Activated CD8-positive, alpha-beta memory T cell treated with anti-CD3 and anti-CD28 coated beads, Interleukin-2, amount 10 ng/mL, durations not matched to agents 7 days and 5 days (primary cell): ENCODE measurements around the gene ANP32A. TPM values are rescaled to one million over a fixed set of nuclear protein-coding genes. Genes with fewer than 3 reads are reported as not detected.
A peak's percentile ranks its signal among the peaks of the same experiment; 100 is the strongest.

ENCODE experiments used
- ATAC-seq: fragments of 150-1000 bp; cut with Tn5 transposase; one replicate; pipeline ENCODE4 v1.10.0; 2021; ENCODE audit warnings: moderate library complexity
- CTCF ChIA-PET: fragments of 350-600 bp; sonication (Branson Sonifier 250); formaldehyde crosslinking; loops from one replicate; lab custom pipeline; 2021; ENCODE audit warnings: antibody characterized with exemption; lab: Charles Lee
- DNase-seq: peaks from one replicate; pipeline ENCODE4 v3.0.0-alpha.2; 2020
- H3K27ac Mint-ChIP-seq: one replicate; pipeline ENCODE4 v1.8.0; 2021; ENCODE audit warnings: mild to moderate bottlenecking, mixed read lengths
- H3K27me3 Mint-ChIP-seq: one replicate; pipeline ENCODE4 v1.8.0; 2021; ENCODE audit warnings: mixed read lengths
- H3K36me3 Mint-ChIP-seq: one replicate; pipeline ENCODE4 v1.8.0; 2021; ENCODE audit warnings: mild to moderate bottlenecking, mixed read lengths
- H3K4me1 Mint-ChIP-seq: one replicate; pipeline ENCODE4 v1.8.0; 2021; ENCODE audit warnings: mixed read lengths
- H3K4me3 Mint-ChIP-seq: one replicate; pipeline ENCODE4 v1.8.0; 2021; ENCODE audit warnings: mild to moderate bottlenecking, moderate library complexity, mixed read lengths
- H3K9me3 Mint-ChIP-seq: one replicate; pipeline ENCODE4 v1.8.0; 2022; ENCODE audit warnings: low read depth, mixed read lengths
- total RNA-seq, 2 experiments: library from RNA; stranded (reverse); gene quantifications; one replicate each; pipeline ENCODE4 v1.2.3, GENCODE V29; 2021

Gene ANP32A
- total RNA-seq, 2 experiments from 2014 or later = 196 to 320 TPM

DNA sequence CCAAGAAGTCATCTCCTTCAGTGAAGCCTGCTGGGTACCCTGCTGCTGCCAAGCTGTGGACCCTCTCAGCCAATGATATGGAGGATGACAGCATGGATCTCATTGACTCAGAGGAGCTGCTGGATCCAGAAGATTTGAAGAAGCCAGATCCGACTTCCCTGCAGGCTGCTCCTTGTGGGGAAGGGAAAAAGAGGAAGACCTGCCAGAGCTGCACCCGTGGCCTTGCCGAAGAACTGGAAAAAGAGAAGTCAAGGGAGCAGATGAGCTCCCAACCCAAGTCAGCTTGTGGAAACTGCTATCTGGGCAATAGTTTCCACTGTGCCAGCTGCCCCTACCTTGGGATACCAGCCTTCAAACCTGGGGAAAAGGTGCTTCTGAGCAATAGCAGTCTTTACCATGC, 13.7 kb upstream of the ANP32A start:
- DNase-seq (no peak), ATAC-seq (no peak)
- Mint-ChIP-seq H3K4me3 (no peak overlapping the region), H3K9me3 (peaks cover 8% of the 10 kb centered on the region), H3K36me3 (peaks cover 8% of the 10 kb centered on the region), H3K27me3 (peaks cover 42% of the 10 kb centered on the region), H3K27ac (no peak overlapping the region), H3K4me1 (peaks cover 12% of the 10 kb centered on the region)
- CTCF ChIA-PET = interaction anchor here (0.8 to 2.1 kb wide), 3 partner anchors 10 to 51 kb away, joined by 3 to 7 read pairs (median 6); no protein-coding TSS in a partner anchor

DNA sequence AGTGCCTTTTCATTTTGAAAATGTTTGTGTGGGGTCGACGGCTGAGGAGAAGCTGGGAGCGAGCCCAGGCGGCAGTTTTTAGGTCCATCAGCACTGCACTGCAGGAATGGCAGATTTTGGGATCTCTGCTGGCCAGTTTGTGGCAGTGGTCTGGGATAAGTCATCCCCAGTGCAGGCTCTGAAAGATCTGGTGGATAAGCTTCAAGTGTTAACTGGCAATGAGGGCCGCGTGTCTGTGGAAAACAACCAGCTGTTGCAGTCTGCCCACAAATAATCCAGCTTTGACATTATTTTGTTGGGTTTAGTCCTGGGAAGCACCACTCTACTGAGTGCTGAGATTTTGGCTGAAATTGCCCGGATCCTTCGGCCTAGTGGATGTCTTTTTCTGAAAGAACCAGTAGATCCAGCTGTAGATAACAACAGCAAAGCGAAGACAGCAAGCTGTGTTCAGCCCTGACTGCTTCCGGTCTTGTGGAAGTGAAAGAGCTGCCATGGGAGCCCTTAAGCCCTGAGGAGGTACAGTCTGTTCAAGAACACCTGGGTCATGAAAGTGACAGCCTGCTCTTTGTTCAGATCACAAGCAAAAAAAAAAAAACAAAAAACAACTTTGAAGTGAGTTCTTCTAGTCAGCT, 13.1 kb upstream of the ANP32A start:
- Mint-ChIP-seq H3K4me1 (peaks cover 15% of the 10 kb centered on the region), H3K9me3 (peaks cover 8% of the 10 kb centered on the region), H3K27me3 (peaks cover 38% of the 10 kb centered on the region), H3K27ac (no peak overlapping the region), H3K4me3 (no peak overlapping the region), H3K36me3 (peaks cover 8% of the 10 kb centered on the region)
- CTCF ChIA-PET = interaction anchor here (0.8 to 2.1 kb wide), 4 partner anchors 9 to 50 kb away, joined by 3 to 7 read pairs (median 5); no protein-coding TSS in a partner anchor
- DNase-seq (no peak), ATAC-seq (peak; percentile 60)

DNA sequence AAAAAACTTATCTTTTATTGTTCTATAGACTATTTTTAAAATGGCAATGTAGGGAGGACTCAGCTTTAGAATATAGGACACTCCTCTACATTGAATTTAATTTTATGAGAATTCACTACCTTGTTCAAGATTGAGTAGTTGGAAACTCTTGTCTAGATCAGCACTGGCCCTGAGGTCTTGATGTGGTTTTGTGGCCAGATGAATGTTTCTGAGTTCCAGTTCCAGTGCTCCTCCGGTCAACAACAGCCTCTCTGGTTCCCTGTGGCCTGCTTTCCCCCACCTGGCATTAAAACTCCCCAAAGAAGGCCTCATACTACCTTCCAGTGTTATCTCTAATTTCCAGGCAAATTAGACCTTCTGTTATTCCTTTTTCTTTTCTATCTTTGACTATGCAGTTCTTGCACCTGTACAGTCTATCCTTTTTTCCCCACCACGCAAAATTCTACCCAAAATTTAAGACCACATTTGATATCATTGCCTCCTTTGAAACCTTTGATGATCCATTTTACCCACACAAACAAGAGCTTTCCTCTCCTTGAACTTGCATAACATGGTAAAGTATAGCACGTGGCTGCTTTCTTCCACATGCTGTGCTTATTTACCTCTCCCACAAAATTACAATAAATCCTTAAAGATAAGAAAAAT, 9.6 kb upstream of the ANP32A start:
- no peaks in the 10 kb centered on the region for H3K36me3 Mint-ChIP-seq
- DNase-seq = no peak
- peaks cover 20% of the 10 kb centered on the region for H3K27me3 Mint-ChIP-seq
- peaks cover 15% of the 10 kb centered on the region for H3K4me1 Mint-ChIP-seq
- CTCF ChIA-PET = interaction anchor here (0.8 to 2.1 kb wide), 7 partner anchors 35 to 270 kb away, joined by 4 to 13 read pairs (median 7); no protein-coding TSS in a partner anchor
- H3K27ac Mint-ChIP-seq = no peak overlapping the region
- no peaks in the 10 kb centered on the region for H3K9me3 Mint-ChIP-seq
- H3K4me3 Mint-ChIP-seq = no peak overlapping the region
- ATAC-seq = no peak

DNA sequence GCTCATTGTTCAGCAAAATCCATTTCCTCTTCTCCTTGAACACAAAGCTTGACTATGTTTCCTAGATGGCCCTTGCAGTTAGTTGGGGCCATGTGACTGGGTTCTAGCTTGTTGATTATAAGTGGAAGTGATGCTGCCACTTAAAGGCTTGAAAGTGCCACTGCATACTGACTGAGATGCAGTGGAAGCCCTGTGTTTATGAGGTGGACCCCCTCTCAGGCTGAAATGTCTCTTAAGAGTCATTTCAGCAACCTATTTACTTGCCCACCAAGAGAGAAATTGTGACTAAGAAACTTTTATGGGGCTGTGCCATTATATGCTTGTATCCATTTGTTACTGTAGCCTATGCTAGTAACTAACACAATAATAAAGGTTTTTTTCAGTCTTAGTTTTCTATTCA, 8.4 kb upstream of the ANP32A start:
- no peaks in the 10 kb centered on the region for H3K36me3 Mint-ChIP-seq
- DNase-seq (peak; percentile 54), ATAC-seq (peak; percentile 79)
- no peak overlapping the region for H3K4me3 Mint-ChIP-seq
- no peaks in the 10 kb centered on the region for H3K9me3 Mint-ChIP-seq
- H3K27me3 Mint-ChIP-seq = peaks cover 16% of the 10 kb centered on the region
- CTCF ChIA-PET = interaction anchor here (0.6 to 2.1 kb wide), 21 partner anchors 8 to 275 kb away, joined by 3 to 27 read pairs (median 4); partner anchors contain the start of gene ANP32A
- H3K4me1 Mint-ChIP-seq = peaks cover 15% of the 10 kb centered on the region
- H3K27ac Mint-ChIP-seq = no peak overlapping the region

DNA sequence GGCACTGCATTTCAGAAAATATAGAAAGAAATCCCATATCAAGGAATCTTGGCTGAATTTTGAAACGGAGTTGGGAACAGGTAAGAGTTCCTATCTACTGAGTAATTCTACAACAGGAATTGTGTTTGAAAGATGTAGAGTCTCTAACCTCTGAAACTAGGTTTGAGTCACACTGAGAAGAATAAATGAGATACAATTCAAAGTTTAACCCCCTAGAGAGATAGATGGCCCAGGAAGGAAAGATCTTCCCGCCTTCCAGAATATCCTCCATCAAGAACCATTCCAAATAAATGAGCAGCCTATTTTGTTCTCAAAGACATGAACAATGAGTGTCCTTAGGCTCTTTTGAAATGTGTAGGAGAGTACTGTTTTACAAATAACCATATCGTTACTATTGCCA, 2.9 kb upstream of the ANP32A start:
- CTCF ChIA-PET = no interaction called here
- Mint-ChIP-seq H3K27ac (no peak overlapping the region), H3K36me3 (peaks cover 3% of the 10 kb centered on the region), H3K4me1 (peaks cover 17% of the 10 kb centered on the region), H3K9me3 (no peaks in the 10 kb centered on the region), H3K4me3 (no peak overlapping the region), H3K27me3 (peaks cover 3% of the 10 kb centered on the region)
- DNase-seq (no peak), ATAC-seq (no peak)

DNA sequence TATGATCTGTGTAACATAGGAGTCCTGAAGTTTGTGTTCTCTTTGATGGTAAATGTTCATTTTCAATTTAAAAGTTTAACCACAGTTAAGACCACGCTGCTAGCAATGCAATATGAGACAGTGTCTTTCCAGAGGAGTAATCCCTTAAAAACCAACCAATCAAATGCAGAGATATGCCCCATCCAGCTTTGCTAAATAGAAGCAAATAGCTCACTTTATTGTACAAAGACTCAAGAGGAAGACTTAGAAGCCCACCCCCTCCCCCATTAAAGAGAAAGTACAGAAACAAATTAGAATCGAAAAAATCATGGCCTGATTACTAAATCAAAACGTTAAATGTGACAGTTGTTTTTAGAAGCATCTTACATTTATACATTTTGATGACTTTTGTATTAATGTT, 2.1 kb upstream of the ANP32A start:
- CTCF ChIA-PET = interaction anchor here (1.0 kb wide), 1 partner anchor 53 kb away, joined by 3 read pairs; no protein-coding TSS in a partner anchor
- Mint-ChIP-seq H3K4me3 (no peak overlapping the region), H3K36me3 (peaks cover 3% of the 10 kb centered on the region), H3K27me3 (peaks cover 3% of the 10 kb centered on the region), H3K27ac (no peak overlapping the region), H3K4me1 (peaks cover 17% of the 10 kb centered on the region), H3K9me3 (no peaks in the 10 kb centered on the region)
- ATAC-seq = no peak
- DNase-seq = no peak

DNA sequence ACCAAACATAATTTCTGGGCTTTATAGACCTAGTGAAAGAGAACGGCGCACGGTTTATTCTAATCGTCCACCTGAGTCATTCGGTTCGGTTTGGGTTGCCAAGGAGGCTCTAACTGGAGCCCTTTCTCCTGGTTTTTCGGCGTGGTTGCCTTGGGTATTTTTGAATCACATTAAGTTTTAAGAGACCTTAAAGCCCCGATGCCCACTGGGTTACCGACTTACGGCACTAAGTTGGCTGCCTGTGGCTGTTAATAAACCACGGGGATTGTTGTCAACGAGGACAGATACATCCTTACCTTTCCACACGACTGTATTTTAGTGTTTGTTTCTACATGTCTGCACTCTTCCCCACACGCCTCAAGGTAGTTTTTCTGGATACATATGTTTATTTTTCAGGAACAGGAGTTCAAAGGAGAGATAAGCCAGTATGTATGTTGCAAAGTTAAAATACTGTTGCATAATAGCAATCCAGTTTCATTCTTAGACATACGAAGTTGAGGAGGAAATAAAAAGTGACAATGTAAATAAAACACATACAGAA, 1.2 kb upstream of the ANP32A start:
- H3K4me1 Mint-ChIP-seq = peaks cover 20% of the 10 kb centered on the region

DNA sequence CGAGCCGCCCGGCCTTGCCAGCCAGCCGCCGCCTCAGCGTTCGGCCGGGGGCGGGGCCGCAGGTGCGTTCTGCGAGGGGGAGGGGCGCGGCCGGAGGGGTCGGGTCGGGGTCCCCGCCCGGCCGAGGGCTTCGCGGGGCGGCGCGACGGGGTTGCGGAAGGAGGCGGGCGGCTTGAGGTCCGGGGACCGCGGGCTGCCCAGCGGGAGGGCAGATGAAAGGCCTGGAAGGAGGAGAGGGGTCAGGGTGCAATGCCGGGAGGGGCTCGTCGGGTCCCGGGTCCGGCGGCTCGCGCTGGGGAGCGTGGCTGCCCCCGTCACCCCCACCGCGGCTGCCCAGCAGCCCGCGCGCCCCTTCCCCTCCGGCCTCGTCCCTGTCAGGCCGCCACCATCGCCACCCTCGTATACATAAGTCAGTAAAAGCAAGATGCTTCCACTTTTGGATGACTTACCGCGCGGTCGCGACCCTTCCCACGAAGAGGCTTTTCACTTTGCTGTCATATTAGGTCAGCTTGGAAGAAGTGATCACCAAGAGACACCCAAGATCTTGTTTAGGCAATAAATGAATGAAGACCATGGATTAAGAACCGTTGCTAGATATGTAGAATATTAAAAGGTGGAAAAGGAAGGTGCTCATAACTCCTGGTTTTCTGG, 620 bp upstream of the ANP32A start:
- peaks cover 6% of the 10 kb centered on the region for H3K36me3 Mint-ChIP-seq
- H3K4me1 Mint-ChIP-seq = peaks cover 26% of the 10 kb centered on the region
- CTCF ChIA-PET = interaction anchor here (0.6 to 3.1 kb wide), 2 partner anchors 8 to 37 kb away, joined by 3 to 13 read pairs; no protein-coding TSS in a partner anchor
- peak overlapping the region; percentile 90 for H3K4me3 Mint-ChIP-seq
- no peaks in the 10 kb centered on the region for H3K27me3 Mint-ChIP-seq
- H3K27ac Mint-ChIP-seq = peak overlapping the region; percentile 94
- H3K9me3 Mint-ChIP-seq = no peaks in the 10 kb centered on the region
- DNase-seq (no peak), ATAC-seq (peak; percentile 7)

More for the DNA sequence above, 1.2 kb upstream of the ANP32A start:
- no peak for ATAC-seq
- no peaks in the 10 kb centered on the region for H3K9me3 Mint-ChIP-seq
- peaks cover 3% of the 10 kb centered on the region for H3K27me3 Mint-ChIP-seq
- CTCF ChIA-PET = interaction anchor here (1.0 kb wide), 1 partner anchor 54 kb away, joined by 3 read pairs; no protein-coding TSS in a partner anchor
- H3K27ac Mint-ChIP-seq = peak overlapping the region; percentile 82
- H3K36me3 Mint-ChIP-seq = peaks cover 5% of the 10 kb centered on the region
- peak; percentile 52 for DNase-seq
- H3K4me3 Mint-ChIP-seq = peak overlapping the region; percentile 90

DNA sequence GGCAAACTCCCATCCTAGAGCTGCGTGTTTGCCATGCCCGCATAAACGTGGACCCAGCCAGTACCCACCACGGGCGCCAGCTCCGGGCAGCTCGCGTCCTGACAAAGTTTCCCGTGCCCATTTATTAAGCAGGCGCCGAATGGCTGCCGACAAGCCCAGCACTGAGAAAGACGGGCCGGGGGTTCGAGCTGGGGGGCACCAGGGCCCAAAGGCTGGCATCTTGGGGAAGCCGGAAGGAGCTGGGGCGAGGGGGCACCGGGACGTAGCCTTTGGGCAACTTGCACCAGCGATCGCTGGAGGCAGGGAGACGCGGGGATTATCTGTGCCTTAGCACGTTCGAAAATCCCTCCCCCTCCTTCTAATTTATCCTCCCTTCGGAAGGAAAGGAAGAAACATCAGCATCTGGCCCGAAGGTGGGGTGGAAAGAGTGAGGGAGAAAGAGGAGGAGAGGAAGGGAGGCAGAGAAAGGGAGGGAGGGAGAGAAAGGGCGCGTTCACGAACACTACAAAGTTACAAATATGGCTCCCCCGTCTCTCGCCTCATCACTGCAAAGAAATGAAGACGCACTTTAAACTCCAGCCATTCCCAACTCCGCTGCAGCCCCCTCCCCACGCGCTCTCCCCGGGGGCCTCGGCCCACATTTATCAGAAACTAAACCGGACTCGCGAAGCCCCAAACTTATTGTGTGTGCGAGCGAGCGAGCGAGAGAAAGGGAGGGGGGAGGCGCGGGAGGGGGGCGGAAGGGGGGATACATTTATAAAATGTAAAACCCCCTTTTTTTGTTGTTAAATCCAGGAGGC, 1.0 kb downstream of the ANP32A start:
- H3K27me3 Mint-ChIP-seq = no peaks in the 10 kb centered on the region
- no peak for ATAC-seq
- H3K9me3 Mint-ChIP-seq = no peaks in the 10 kb centered on the region
- H3K27ac Mint-ChIP-seq = peak overlapping the region; percentile 94
- H3K36me3 Mint-ChIP-seq = peaks cover 11% of the 10 kb centered on the region
- H3K4me3 Mint-ChIP-seq = peak overlapping the region; percentile 90
- H3K4me1 Mint-ChIP-seq = peaks cover 42% of the 10 kb centered on the region
- CTCF ChIA-PET = interaction anchor here (1.2 to 3.1 kb wide), 6 partner anchors 9 to 55 kb away, joined by 4 to 13 read pairs (median 4); no protein-coding TSS in a partner anchor
- peak; percentile 55 for DNase-seq

DNA sequence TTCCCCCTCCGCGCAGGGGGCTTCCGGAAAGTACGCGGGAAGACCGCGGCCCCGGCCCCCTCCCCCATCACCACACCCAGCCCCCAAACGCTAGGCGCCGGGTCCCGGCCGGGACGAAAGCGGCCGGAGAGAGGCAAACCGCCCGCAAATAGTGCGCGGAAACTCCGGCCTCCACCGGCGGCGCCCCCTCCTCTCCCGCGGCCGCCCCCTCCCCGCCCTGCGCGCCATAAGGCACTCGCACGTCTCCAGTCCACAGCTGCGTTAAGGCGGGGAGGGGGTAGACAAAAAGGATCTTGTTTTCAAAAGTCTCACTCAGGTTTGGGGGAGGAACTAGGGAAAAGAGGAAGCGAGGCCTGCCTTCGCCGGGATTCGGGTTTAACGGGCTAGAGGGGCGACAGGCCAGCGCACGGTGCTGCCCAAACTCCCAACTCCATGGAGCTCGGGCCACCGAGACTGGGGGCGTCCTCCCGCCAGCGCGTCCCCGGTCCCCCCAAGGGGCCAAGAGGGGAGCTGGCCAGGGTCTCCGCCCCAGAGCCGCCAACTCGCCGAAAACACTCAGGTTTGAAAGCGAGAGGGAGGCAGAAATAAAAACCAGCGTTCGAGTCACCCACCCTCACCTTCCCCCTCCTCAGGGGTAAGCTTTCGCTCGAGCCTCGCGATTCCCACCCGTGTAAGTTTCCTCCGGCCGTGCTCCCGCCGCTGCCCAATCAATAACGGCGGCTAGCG, 1.8 kb downstream of the ANP32A start:
- CTCF ChIA-PET = interaction anchor here (0.8 to 3.1 kb wide), 7 partner anchors 10 to 56 kb away, joined by 3 to 13 read pairs (median 4); no protein-coding TSS in a partner anchor
- H3K9me3 Mint-ChIP-seq = no peaks in the 10 kb centered on the region

DNA sequence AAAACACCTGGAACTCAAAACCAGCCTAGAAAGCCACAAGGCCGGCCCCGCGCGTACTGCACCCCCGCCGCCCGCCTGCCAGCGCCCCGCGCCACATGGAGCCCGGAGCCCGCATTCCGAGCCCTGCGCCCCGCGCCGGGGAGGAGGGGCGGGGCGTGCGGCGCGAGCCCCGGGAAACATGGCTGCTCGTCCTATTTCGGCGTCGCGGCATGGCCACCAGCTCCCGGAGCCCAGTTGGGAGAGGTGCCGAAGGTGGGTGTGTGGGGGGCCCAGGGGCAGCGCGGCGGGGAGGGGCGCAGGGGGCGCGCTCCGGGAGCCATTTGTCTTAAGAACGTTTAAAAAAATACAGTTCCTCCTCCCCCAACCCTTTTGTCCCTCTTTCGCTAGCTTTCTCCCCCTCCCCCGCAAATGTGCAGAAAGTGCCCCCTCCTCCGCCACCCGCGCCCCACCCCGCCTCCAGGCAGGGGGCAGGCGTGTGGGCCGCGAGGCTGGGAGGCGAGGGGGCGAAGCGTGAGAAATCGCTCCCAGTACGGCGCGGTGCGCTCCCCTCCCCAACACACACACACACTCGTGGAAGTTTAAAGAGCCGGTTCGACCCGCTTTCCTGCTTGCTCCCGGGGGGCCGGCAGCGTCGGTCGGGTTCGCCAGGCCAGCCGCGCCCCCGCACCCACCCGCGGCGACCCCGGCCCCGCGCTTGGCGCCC, 2.5 kb downstream of the ANP32A start:
- Mint-ChIP-seq H3K27me3 (no peaks in the 10 kb centered on the region), H3K4me1 (peaks cover 47% of the 10 kb centered on the region), H3K9me3 (no peaks in the 10 kb centered on the region), H3K36me3 (peaks cover 14% of the 10 kb centered on the region), H3K27ac (peak overlapping the region; percentile 94), H3K4me3 (peak overlapping the region; percentile 90)
- ATAC-seq (peak; percentile 34), DNase-seq (peak; percentile 73)
- CTCF ChIA-PET = interaction anchor here (0.8 to 3.1 kb wide), 4 partner anchors 10 to 34 kb away, joined by 3 to 13 read pairs (median 4); no protein-coding TSS in a partner anchor

More for the DNA sequence above, 1.8 kb downstream of the ANP32A start:
- H3K4me1 Mint-ChIP-seq = peaks cover 46% of the 10 kb centered on the region
- peaks cover 13% of the 10 kb centered on the region for H3K36me3 Mint-ChIP-seq
- DNase-seq (peak; percentile 53), ATAC-seq (no peak)
- peak overlapping the region; percentile 94 for H3K27ac Mint-ChIP-seq
- no peaks in the 10 kb centered on the region for H3K27me3 Mint-ChIP-seq
- peak overlapping the region; percentile 90 for H3K4me3 Mint-ChIP-seq
